Stimulated activated naive CD4-positive, alpha-beta T cell (primary cell): ENCODE data around the gene PTPRN2.

Source experiments
- DNase-seq, 6 experiments: peaks; one replicate each; lab custom pipeline; 2025; lab: John Stamatoyannopoulos, UW

Gene PTPRN2

DNA sequence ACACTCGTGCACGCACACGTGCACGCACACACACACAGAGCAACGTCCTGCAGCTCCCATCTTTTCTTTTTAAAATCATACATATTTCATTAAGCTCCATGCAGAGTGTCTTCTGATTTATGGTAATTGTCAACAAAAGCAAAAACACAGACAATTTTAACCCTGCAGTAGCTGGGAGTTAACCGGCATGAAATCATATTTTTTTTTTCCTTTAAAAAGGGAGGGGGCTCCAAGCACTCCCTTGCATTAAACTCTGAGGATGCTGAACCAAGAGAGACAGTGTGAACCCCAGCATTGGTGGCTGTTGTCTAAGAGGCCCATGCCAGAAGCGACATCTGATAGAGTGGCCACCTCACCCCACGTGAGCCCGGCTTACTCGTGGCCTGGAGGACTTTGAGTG is 708.2 kb downstream of the PTPRN2 start:
- no peak for DNase-seq

DNA sequence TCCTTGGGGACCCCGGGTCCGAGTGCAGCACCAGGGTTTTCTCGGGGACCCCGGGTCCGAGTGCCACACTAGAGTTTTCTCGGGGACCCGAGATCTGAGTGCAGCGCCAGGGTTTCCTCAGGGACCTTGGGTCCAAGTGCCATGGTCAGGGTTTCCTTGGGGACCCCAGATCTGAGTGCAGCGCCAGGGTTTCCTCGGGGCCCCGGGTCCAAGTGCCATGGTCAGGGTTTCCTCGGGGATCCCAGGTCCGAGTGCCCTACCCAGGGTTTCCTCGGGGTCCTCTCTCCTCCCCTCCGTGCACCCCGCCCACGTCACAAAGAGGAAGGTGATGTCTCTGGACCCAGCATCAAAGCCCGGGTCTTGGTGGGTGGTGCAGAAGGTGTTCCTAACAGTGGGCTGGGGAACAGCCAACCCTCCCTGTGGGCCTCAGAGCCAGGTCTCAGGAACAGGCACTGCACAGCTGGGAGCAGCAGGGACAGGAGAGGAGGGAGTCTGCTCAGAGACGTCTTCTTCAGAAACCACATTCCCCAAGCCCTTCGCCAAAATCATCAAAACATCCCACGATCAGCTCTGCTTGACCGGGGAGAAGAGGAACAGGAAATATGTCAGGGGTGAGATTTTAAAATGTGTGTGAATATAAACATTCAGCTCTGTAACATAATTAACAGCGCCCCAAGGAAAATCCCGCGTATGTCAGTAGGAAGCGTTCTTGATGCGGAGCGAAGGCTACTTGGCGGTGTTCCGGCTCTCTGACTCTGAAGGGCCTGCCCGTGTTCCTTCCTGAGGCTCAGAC is 710.1 kb downstream of the PTPRN2 start:
- no peak for DNase-seq

DNA sequence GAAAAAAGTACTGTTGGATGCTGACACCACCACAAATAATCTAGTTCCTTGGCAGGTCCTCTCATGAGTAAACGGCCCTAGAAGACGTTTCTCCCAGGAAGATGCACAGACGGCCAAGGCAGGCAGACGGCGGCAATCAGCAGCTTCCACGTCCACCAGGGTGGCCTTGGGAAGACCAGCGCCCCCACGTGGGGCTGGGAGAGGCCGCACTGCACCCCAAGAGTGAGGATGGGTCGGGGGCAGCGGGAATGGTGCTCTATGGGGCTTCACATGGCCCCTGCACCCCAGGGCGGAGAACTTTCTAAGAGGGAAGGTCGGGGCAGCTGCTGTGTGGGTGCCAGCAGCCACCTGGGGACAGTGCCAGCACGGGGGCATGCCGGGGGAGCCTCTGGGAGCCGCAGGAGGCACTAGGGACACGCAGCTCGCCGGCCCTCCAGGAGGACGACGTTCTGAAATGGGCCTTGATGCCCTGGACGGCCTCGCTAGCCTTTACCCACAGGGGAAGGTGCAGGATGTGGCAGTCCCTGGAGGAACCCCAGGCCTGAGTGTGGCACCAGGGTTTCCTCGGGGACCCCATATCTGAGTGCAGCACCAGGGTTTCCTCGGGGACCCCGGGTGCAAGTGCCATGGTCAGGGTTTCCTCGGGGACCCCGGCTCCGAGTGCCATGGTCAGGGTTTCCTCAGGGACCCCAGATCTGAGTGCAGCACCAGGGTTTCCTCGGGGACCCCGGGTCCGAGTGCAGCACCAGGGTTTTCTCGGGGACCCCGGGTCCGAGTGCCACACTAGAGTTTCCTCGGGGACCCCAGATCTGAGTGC is 710.9 kb downstream of the PTPRN2 start:
- DNase-seq: no peak

DNA sequence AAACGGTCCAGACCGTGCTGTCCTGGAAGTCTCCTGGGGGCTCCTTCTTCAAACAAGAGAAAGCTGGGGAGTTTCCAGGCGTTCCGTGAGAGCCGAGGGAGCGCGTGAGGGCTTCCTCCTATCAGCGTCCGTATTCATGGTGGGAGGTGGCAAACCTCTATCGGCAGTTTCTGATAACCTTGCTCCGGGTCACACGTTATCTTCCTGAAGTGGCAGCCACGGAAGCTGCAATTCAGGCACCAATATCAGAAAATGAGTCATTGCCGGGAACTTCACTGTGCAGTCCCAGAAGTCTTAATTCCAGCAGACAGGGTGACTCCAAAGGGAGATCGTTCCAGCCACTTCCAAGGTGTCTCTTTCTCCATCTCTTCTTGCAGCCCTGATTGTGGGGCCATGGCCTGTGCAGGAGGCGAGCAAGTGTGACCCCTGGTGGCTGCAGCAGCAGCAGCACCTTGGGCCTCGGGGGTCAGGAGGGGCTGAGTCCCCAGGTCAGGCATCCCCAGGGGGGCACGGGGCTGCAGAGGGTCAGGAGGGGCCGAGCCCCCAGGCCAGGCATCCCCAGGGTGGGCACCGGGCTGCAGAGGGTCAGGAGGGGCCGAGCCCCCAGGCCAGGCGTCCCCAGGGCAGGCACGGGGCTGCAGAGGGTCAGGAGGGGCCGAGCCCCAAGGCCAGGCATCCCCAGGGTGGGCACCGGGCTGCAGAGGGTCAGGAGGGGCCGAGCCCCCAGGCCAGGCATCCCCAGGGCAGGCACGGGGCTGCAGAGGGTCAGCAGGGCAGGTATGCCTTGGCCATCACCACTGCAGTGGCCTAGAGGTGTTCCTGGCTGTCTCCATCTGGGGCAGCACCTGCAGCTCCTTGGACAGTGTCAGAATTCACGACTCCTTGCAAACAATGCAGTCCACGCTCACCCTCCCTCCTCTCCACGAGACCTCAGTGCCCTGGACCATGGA is 712.1 kb downstream of the PTPRN2 start:
- DNase-seq: peak; percentile 44 to 76 (median 61)

DNA sequence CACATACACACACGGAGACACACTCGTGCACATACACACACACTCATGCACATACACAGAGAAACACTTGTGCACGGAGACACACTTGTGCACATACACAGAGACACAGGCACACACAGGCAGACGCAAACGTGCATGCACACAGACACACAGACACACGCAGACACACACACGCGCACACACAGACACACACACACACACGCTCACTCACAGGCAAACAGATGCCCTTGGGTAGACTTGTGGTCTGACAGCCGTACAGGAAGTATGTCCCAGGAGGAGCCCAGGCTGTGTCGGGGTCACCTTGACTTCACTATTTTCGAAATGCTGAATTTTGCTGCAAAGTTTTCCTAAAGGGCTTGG is 712.8 kb downstream of the PTPRN2 start:
- DNase-seq: peak in 1 of 6 experiments; percentile 64

DNA sequence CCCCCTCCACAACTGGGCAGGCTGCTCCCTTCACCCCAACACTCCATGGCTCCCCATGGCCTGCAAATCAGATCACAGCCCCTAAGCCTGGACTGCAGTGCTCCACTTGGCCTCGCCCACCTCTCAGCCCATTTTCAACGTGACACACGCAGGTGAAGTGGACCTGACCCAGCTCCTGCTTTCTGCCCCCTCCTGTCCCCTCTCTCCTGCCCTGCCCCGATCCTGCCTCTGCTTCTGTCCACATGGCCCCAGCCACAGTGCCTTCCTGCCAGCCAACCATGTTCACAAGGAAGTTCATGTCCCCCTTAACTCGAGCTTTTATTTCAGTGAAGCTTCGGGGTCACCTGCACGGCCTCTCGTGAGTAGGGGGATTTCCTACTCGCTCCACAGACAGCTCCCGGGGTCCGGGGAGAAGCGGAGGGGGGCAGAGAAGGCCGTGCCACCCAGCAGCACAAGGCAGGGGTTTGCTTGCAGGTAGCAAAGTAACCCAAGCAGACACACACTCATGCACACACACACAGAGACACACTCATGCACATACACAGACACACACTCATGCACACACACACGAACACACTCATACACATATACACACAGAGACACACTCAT is 713.3 kb downstream of the PTPRN2 start:
- no peak for DNase-seq

DNA sequence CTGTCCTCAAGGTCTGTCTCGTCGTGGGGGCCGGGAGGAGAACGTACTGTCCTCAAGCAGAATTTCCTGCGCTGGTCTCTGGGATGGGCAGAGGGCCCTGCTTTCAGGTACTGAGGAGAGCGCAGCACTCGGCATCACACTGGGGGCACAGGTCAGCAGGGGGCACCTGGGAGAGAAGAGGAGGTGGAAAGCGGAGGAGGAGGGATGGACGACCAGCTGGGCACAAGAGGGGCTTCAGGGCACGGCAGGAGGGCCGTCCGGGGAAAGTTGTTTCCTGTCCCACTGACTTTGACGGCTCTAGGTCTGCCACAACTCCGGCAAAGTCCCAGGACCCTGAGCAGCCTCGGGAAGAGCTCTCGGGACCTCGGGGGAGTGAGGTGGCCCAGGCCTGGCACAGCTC is 714.0 kb downstream of the PTPRN2 start:
- DNase-seq: no peak

DNA sequence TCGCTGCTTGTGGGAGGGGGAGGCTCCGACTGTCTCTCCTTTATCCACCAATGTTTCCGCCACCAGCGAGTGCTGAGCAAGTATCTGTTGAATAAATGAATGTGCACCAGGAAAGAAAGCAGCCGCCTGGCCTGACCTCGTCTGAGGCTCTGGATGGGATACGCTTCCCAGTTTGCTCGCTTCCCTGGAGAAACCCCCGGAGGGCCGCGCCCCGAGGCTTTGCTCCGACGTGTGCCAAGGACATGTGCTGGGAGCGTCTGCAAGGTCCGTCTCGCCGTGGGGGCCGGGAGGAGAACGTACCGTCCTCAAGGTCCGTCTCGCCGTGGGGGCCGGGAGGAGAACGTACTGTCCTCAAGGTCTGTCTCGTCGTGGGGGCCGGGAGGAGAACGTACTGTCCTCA is 714.4 kb downstream of the PTPRN2 start:
- no peak for DNase-seq

DNA sequence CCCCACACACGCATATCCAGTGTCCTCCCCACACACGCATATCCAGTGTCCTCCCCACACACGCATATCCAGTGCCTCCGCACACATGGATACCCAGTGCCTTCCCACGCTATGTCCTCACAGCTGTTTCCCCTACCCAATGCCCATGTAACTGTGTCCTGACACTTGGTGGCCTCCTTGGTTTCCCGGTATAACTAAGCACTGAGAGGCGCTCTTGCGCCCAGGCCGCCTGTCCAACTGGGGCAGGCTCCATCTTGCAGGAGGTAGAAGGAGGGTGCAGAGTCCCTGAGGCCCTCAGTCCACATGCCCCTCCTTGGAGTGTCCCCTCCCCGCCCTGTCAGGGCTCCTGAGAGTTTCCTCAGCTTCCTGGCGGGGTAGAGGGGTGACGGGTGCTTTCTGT is 715.2 kb downstream of the PTPRN2 start:
- DNase-seq: no peak

DNA sequence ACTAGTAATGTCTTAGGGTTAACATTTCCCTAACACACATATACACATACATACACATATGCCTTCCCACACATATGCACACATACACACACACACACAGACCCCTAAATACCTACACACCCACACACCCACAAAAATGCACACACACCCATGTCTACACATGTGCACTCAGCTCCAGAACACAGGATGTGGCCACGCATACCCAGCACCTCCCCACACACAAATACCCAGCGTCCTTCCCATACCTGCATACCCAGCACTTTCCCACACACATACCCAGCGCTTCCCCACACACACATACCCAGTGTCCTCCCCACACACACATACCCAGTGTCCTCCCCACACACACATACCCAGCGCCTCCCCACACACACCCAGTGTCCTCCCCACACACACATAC is 715.9 kb downstream of the PTPRN2 start:
- DNase-seq: peak in 3 of 6 experiments; percentile 34 to 45 (median 39)

DNA sequence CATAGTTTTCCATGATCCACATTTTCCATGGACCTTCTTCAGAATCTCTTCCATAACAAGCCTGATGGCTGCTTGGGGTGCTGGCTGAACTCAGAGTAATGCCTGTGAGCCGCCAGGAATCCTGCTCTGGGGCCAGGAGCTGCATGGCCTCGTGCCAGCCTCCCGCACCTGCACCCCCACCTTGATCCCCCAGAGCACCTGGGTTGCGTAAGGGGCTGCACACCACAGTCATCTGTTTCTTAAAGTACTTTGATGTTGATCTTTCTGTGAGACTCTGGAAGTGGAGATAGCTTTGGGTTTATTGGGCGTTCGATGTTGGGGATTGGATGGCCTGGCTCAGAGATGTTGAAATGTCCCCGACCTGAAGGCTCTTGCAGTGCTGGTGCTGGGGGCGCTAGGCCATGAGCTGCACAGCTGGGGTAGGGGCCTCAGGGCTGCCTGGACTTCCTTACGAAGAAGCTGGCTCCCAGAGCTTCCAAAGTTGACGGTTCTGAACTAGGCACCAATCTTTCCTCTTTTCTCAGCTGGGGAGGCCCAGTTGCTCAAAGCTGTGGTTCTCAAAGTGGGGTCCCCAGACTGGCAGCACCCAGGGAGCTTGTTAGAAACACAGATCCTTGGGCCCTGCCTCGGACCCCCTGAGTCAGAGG is 716.9 kb downstream of the PTPRN2 start:
- no peak for DNase-seq

DNA sequence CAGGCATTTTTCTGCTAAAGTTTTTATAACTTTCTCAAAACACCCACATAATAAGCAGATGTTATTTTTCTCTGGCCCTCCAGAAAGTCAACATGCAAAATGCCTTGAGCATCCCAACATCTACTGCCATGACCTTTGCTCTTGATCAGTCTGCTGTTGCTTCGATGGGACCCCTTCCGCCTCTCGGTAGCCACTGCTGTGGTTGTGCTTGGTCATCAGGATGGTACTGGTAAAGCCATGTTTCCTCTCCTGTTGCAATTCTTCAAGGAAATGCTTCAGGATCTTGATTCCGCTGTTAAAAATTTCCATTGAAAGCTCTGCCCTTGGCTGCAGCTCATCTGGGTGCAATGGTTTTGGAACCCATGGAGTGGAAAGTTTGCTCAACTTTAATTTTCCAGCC is 717.8 kb downstream of the PTPRN2 start:
- DNase-seq: no peak

DNA sequence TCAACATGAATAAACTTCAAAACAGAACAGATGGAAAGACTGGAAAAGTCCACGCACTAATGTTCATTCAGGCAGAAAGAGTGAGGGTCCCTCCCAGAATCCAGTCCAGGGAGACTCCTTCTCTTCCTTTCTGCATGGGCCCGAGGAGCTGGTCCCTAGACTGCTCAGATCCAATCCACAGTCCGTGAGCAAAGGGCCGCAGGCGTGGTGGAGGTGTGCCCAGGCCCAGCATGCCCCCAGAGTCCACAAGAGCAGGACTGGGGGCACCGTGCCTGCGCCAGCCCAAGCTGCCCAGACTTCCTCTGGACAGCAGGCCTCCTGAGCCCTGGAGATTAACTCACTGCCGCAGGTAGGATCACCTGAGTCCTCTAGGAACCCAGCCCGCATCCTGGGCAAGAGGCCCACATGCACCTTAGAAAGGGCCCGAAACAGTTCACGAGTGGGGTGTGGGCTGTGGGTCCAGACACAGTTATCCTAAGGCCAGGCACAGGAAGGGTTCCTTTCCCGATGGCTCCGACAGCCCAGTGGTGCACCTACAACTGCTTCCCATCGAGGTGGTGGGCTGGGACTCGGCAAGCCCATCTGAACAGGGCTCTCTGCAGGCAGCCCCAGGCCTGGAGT is 719.8 kb downstream of the PTPRN2 start:
- DNase-seq: no peak

DNA sequence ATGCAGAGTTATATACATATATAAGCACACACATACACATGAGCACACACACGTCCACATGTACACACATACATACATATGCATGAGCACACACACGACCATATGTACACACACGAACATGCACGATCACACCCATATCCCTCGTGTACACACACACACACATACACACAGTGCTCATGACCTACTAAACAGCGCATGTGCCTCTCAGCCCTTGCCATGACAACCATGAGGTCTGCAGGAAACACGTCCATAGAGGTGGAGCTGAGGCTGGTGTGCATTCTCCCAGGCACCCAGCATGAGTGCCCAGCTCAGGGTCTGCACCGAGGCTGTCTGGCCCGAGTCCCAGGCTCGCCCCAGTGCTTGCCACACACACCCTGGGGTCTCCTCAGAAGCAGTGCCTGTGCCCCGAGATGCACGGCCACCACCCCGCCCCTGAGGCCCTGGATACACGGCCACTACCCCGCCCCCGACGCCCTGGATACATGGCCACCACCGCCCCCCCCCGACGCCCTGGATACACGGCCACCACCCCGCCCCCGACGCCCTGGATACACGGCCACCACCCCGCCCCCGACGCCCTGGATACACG is 721.2 kb downstream of the PTPRN2 start:
- DNase-seq: no peak

DNA sequence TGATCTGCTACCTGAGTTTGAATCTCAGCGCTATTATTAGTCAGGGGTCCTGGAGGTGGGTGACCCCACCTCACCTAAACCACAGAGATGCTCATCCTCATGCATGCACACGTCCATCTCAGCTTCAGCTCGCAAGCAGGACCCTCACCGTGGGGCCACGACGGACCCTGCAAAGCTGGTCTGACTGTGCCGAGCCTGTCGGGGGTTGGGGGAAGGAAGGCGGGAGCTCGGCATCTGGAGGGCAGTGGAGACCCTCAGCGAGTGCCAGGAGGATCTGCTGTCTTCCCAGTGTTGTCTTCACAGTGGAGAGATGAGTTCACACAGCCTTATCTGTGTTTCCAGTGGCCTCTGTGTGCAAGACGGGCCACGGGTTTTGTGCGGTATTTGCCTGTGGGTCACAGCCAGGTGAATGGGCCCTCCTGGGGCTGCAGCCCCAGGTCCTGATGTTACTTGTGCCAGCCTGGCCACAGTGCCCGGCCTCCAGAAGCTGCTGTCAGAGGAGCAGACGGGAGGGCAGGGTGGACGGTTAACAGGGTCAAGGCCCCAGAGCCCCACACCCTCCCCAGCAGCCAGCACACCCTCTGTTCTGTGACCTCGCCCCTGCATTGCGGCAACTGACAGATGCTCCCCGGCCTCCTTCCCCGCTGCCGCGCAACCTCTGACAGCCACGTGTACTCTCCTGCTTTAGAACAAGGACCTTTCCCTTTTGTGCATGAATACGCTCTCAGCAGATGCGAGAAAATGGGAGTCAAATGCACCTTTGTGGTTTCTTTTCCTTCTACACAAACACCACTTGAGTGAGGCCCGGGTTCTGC is 722.1 kb downstream of the PTPRN2 start:
- DNase-seq: no peak

DNA sequence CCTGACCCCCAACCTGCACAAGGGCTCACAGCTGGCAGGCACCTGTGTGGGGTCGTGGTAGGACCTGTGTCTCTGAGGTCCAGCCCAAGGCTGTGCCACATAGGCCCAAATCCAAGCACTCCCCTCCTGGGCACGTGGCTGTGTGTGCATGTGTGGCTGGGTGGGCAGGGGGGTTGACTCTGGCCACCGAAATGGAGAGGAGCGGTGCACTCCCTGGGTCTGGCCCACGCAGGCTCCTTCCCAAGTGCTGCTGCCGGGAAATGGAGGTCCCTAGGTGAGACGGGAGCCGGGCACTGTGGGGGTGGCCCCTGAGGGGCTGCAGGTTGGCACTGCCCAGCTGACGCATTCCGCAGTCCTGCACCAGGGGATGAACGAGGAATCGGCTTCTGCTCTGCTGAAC is 722.7 kb downstream of the PTPRN2 start:
- DNase-seq: no peak

DNA sequence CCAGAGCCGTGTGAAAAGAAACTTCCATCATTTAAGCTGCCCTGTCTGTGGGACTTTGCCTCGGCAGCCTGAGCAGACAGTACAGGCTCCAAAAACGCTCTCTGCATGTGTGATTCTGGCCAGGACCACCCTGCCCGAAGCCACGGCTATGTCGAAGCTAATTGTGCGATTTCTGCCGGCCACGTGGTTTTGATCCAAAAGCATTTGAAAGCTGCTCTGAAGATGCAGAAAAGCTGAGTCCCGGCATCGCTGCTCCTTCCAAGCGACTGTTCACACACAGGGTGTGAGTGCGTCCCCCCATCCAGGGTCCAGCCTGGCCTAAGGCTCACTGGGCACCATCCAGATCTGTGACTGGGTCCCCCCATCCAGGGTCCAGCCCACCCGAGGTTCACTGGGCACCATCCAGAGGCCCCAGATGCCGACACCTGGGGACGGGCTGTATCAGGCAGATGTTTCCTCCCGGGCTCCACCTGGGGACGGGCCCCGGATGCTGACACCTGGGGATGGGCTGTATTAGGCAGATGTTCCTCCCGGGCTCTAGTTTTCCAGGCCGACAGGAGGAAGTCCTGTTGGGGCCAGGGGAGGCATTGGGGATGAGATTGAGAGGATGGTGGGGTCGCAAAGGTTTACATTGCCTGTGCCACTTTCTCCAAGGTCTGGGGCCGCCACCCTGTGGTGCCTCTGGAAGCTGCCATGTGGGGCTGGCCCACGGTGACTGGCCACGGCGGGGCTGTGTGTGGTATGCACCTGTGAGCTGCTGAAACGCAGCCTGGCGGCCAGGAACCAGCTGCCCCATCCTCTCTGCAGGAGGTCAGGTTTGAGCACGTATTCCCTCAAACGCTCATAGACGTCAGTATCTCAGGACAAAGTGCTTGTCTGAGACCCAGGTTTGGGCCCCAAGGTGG is 723.5 kb downstream of the PTPRN2 start:
- DNase-seq: no peak

DNA sequence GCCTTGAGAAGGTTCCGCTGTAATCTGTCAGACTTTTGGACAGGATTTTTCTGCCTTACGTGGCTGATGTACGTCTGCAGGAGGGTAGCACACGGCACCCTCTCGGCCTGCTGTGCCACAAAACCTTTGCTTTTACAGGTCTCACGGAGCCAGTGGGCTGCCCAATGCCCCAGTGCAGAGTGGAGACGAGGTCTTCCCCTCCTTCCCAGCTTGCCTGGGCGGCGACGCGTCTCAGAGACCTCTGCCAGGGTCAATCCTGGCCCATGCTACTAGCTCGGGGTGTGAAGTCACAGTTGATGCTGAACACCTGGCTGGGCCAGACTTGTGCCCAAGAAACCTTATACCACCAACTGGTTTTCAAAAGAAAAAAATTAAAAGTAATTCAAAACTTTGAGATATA is 724.4 kb downstream of the PTPRN2 start:
- DNase-seq: no peak

DNA sequence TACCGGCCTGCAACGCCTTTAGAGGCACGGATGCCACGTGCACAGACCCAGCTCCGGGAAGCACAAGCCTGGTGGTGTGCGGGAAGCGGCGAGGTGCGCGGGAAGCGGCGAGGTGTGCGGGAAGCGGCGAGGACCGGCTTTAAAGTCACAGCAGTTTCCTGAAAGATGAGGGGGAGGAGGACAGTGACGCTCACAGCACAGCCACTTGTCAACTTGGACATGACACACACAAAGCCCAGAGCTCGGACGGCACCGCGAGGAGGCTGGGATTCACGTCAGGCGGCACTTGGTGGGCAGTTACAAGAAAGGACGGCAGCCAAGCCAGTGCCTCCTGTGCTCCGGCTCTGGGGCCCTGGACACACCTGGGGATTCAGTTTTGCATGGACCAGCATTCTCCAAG is 724.9 kb downstream of the PTPRN2 start:
- DNase-seq: no peak
